AG04450 (cell line): ENCODE measurements around the gene CASP3. TPM values are rescaled to one million over a fixed set of nuclear protein-coding genes. Genes with fewer than 3 reads are reported as not detected.

Source experiments
- CTCF ChIA-PET: fragments of 300-600, 350-600 bp; formaldehyde crosslinking; extraction: SDS; loops from one replicate; lab custom pipeline; 2022; ENCODE audit warnings: antibody characterized with exemption, inconsistent platforms; lab: Charles Lee
- POLR2A ChIA-PET: fragments of 350-600 bp; formaldehyde crosslinking; extraction: SDS; loops from one replicate; lab custom pipeline; 2021; ENCODE audit warnings: antibody characterized with exemption, inconsistent platforms; lab: Yijun Ruan, JAX
- DNase-seq: peaks from one replicate; pipeline ENCODE4 v3.0.0-alpha.2; 2011; ENCODE audit warnings: low read depth, low spot score
- H3K27ac ChIP-seq: one replicate; pipeline ENCODE4 v1.5.1; 2012; ENCODE audit warnings: low read depth, low read length, control low read depth
- H3K27me3 ChIP-seq: one replicate; pipeline ENCODE4 v1.6.0; 2012; ENCODE audit warnings: low read length; ENCODE audit not compliant: control insufficient read depth, insufficient read depth
- H3K4me3 ChIP-seq: 2 replicates; pipeline ENCODE4 v1.5.1; 2011; ENCODE audit warnings: mild to moderate bottlenecking, low read depth, low read length, control low read depth
- H3K9me3 ChIP-seq: 2 replicates; pipeline ENCODE4 v1.5.1; 2012; ENCODE audit warnings: low read length; ENCODE audit not compliant: control insufficient read depth, insufficient read depth
- CTCF ChIP-seq: IDR thresholded peaks from 2 replicates; pipeline ENCODE4 v1.5.1; 2011; ENCODE audit warnings: low read depth, low read length, control low read depth, inconsistent platforms
- polyA plus RNA-seq: library from polyadenylated mRNA; depleted of rRNA; stranded (reverse); fragments of >200 nt; gene quantifications from 2 replicates; pipeline ENCODE4 v1.2.3, GENCODE V29; 2011

The CASP3 gene
- polyA plus RNA-seq, 1 experiment, result 51.8 TPM

DNA sequence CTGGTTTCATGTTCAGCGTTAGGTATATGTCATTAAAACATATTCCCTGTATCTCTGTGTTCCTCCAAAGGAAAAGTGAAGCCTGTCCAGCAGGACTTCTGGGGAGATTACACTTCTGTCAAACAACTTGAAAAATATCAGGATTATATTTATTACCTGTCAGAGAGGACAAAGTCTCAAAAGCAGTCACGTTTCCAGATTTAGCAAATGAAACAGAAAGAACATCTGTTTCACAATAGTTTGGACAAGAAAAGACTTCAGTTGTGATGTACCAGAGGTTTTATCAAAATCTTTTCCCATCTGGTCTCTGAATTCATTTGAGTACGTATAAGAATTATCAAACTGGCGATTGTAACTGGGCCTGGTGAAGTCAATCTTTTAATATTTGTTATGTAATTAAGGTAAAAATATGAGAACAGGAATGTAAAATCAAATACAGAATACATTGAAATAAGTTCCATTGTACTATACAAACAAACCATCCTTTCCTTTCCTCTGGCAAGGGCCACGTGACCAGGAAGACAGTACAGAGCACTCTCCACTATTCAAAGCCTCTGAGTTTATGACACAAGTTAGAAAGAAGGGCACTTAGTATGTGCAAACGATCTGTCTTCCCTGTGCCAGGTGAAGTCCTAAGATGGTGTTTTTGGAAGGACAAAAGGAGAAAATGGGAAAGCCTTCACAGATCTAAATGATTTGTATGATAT, 3.2 kb downstream of the CASP3 start:
- TF ChIP-seq CTCF, result no peak
- Histone ChIP-seq H3K27ac (no peak overlapping the region), H3K4me3 (no peak overlapping the region), H3K27me3 (no peaks in the 10 kb centered on the region), H3K9me3 (no peaks in the 10 kb centered on the region)
- CTCF ChIA-PET, result interaction anchor here (1.0 kb wide), 1 partner anchor 382 kb away, joined by 6 read pairs; no protein-coding TSS in a partner anchor
- no peak for DNase-seq
- POLR2A ChIA-PET, result no interaction called here

- no peak for DNase-seq
- ChIA-PET CTCF (interaction anchor here (0.8 to 1.6 kb wide), 3 partner anchors 9 to 380 kb away, joined by 3 to 4 read pairs (median 3); partner anchors contain the start of gene CENPU), POLR2A (no interaction called here)
- Histone ChIP-seq H3K4me3 (no peak overlapping the region), H3K27ac (no peak overlapping the region), H3K27me3 (no peaks in the 10 kb centered on the region), H3K9me3 (no peaks in the 10 kb centered on the region)
- TF ChIP-seq CTCF, result no peak
Observed at GRCh38 chr4:184644553-184645307, 4.5 kb downstream of the CASP3 start.

DNA sequence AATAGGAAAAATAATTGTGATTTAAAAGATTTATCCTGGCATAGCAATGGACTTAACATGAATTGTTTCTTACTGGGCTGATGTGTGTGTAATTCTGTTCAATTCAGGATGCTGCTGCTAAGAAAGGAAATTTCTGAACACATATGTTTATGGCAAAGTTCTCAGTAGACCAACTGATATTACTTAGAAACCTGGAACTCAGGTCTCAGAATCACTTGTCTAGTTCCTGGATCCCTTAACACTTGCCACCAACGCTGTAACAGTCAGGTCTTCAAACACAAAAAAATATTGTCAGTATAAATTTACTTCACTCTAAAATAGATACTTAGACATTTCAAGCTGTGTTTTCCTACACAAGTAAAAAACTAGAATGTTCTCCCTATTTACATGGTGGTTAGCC, 5.5 kb downstream of the CASP3 start:
- CTCF ChIA-PET, result interaction anchor here (0.8 kb wide), 1 partner anchor 90 kb away, joined by 3 read pairs; the partner anchor contains the start of gene CENPU
- POLR2A ChIA-PET, result interaction anchor here (0.7 kb wide), 1 partner anchor 34 kb away, joined by 4 read pairs; no protein-coding TSS in a partner anchor
- no peak overlapping the region for H3K27ac ChIP-seq

DNA sequence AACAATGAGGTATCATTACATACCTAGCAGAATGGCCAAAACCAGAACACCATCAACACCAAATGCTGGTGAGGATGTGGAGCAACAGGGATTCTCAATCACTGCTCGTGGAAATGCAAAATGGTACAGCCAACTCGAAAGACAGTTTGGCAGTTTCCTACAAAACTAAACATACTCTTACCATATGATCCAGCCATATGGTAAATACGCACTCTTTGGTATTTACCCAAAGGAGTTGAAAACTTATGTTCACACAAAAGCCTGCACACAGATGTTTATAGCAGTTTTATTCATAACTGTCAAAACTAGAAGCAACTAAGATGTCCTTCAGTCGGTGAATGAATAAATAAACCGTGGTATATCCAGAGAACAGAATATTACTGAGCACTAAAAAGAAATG, 7.8 kb downstream of the CASP3 start:
- no peaks in the 10 kb centered on the region for H3K9me3 ChIP-seq
- POLR2A ChIA-PET, result no interaction called here
- H3K27me3 ChIP-seq, result no peaks in the 10 kb centered on the region
- no peak overlapping the region for H3K27ac ChIP-seq
- CTCF ChIA-PET, result no interaction called here
- no peak for TF ChIP-seq CTCF
- no peak for DNase-seq
- H3K4me3 ChIP-seq, result no peak overlapping the region

More for the DNA sequence above, 5.5 kb downstream of the CASP3 start:
- Histone ChIP-seq H3K9me3 (no peaks in the 10 kb centered on the region), H3K27me3 (no peaks in the 10 kb centered on the region), H3K4me3 (no peak overlapping the region)
- DNase-seq, result no peak
- no peak for TF ChIP-seq CTCF

GRCh38 chr4:184641022-184641421, 8.2 kb downstream of the CASP3 start:
- Histone ChIP-seq H3K9me3 (no peaks in the 10 kb centered on the region), H3K4me3 (no peak overlapping the region), H3K27ac (no peak overlapping the region), H3K27me3 (no peaks in the 10 kb centered on the region)
- no peak for DNase-seq
- no peak for TF ChIP-seq CTCF
- POLR2A ChIA-PET, result no interaction called here
- CTCF ChIA-PET, result no interaction called here
